Measurements from ENCODE around the gene MCCD1. TPM values are rescaled to one million over a fixed set of nuclear protein-coding genes. Genes with fewer than 3 reads are reported as not detected.

Gene MCCD1
- polyA plus RNA-seq, 1 experiment = not detected

DNA sequence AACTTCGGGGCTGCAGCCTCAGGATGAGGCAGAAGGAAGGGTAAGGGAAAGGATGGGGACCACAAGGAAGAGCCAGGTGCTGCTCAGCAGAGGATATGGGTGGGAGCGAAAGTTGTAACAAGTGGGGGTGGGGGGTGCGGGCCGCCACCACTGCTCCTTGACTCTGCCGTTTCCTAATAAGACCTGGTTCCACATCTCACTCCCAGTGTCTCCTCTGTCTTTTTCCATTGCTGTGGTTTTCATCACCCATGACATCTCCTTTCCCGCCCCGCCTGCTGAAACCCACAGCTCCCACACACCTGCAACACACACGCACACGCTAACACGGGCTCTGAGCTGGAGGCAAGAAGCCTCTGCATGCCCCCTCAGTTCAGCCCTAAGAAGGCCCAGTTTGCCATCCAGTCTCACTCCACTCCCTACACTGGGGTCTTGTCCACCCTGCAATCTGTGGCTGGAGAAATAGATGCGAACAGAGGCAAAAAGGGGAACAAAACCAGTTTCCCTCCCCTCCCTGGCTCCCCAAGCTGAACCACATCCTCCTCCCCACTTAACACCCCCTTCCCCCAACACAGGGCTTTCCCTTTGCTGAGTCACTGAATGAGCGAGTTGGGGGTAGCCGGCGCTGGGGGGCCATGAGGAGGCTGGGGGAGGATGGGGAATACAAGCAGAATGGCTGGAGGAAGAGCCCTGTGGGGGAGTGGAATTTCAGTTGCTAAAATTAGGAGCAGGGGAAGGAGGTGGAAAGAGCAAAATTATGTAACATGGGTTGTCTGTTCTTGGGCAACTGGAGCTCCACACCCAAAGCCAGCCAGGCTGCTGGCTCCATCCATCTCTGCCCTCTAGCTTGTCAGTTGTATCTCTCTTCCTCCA, 30.1 kb downstream of the MCCD1 start:
- H3K27ac ChIP-seq (ENCODE audit: low read depth, low read length) = peak overlapping the region; percentile 31
- POLR2A ChIA-PET = no interaction called here
- H3K9me3 ChIP-seq (ENCODE audit: control insufficient read depth, insufficient read depth, low read length) = no peaks in the 10 kb centered on the region; the same call in 1 of the 2 replicates
- H3K4me3 ChIP-seq (ENCODE audit: low read depth, low read length) = no peak overlapping the region
- DNase-seq (ENCODE audit: low read depth, low spot score) = no peak
- CTCF ChIA-PET = interaction anchor here (1.0 to 2.6 kb wide), 3 partner anchors 9 to 39 kb away, joined by 3 to 11 read pairs (median 3); no protein-coding TSS in a partner anchor
- TF ChIP-seq, protein P1, sequence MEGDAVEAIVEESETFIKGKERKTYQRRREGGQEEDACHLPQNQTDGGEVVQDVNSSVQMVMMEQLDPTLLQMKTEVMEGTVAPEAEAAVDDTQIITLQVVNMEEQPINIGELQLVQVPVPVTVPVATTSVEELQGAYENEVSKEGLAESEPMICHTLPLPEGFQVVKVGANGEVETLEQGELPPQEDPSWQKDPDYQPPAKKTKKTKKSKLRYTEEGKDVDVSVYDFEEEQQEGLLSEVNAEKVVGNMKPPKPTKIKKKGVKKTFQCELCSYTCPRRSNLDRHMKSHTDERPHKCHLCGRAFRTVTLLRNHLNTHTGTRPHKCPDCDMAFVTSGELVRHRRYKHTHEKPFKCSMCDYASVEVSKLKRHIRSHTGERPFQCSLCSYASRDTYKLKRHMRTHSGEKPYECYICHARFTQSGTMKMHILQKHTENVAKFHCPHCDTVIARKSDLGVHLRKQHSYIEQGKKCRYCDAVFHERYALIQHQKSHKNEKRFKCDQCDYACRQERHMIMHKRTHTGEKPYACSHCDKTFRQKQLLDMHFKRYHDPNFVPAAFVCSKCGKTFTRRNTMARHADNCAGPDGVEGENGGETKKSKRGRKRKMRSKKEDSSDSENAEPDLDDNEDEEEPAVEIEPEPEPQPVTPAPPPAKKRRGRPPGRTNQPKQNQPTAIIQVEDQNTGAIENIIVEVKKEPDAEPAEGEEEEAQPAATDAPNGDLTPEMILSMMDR (IDR thresholded peaks at IDR 0.05; ENCODE audit: low read depth, low read length) = no peak
- H3K27me3 ChIP-seq (ENCODE audit: control insufficient read depth, insufficient read depth, low read length) = no peaks in the 10 kb centered on the region

DNA sequence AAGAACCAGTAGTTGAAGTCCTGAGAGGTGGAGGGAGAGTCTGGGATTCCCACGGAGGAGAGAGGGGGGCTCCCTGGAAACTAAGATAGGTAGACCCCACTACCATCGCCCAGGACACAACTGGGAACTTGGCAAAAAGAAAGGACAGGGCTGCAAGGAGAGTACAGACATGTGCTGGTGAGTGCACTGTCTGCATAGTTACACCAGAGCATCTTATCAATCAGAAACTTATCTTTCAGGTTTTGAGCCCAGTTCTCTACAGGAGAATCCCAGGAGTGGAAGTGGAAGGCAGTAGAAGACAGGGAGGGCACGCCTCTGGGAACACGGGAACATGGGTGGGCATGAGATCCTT, 30.8 kb downstream of the MCCD1 start:
- Histone ChIP-seq H3K9me3 (ENCODE audit: control insufficient read depth, insufficient read depth, low read length) (no peaks in the 10 kb centered on the region; the same call in 1 of the 2 replicates), H3K27me3 (ENCODE audit: control insufficient read depth, insufficient read depth, low read length) (no peaks in the 10 kb centered on the region), H3K4me3 (ENCODE audit: low read depth, low read length) (no peak overlapping the region), H3K27ac (ENCODE audit: low read depth, low read length) (peak overlapping the region; percentile 68)
- ChIA-PET CTCF (interaction anchor here (1.3 to 2.6 kb wide), 2 partner anchors 8 to 38 kb away, joined by 3 to 11 read pairs; no protein-coding TSS in a partner anchor), POLR2A (no interaction called here)
- no peak for DNase-seq (ENCODE audit: low read depth, low spot score)
- TF ChIP-seq, protein P1 (IDR thresholded peaks at IDR 0.05; ENCODE audit: low read depth, low read length) = no peak

DNA sequence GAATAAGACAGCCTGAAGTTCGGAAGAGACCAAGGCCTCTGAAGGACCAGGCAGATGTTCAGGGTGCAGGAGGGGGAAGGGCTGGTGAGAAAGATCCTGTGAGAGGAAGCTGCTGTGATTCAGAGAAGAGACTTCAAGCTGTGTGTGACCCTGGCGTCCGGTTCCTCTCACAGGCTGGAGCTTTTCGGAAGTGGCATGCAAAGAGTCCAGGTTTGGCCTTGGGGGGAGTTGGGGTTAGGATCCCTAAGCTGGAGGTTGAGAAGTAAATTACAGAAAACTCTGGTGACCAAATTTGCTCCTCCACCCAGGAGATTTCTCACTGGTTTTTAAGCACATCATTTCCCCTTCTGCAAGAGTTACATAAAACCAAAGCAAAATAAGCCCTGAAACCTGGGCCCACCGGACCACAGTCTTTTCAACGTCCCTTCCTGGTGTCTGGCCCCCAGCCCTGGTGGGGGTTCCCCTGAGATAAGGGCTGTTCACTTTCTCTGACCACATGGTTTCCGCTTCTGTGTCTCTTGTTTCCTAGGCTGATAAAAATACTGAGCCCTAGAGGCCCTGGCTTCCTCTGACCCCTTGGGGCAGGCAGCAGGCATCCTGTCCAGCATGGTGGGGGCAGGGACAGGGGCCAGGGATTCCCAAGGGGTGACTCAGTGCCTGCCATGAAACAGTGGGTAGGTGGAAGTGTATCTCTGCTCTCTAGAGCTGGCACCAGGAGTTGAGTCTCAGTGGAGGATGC, 31.4 kb downstream of the MCCD1 start:
- TF ChIP-seq, protein P1 (IDR thresholded peaks at IDR 0.05; ENCODE audit: low read depth, low read length) = no peak
- DNase-seq (ENCODE audit: low read depth, low spot score) = no peak
- ChIA-PET POLR2A (interaction anchor here (1.0 kb wide), 1 partner anchor 10 kb away, joined by 3 read pairs; no protein-coding TSS in a partner anchor), CTCF (interaction anchor here (0.5 to 2.6 kb wide), 3 partner anchors 8 to 37 kb away, joined by 3 to 11 read pairs (median 5); no protein-coding TSS in a partner anchor)
- no peaks in the 10 kb centered on the region; the same call in 1 of the 2 replicates for H3K9me3 ChIP-seq (ENCODE audit: control insufficient read depth, insufficient read depth, low read length)
- H3K27ac ChIP-seq (ENCODE audit: low read depth, low read length) = peak overlapping the region; percentile 68
- H3K4me3 ChIP-seq (ENCODE audit: low read depth, low read length) = no peak overlapping the region
- H3K27me3 ChIP-seq (ENCODE audit: control insufficient read depth, insufficient read depth, low read length) = peaks cover under 1% of the 10 kb centered on the region

DNA sequence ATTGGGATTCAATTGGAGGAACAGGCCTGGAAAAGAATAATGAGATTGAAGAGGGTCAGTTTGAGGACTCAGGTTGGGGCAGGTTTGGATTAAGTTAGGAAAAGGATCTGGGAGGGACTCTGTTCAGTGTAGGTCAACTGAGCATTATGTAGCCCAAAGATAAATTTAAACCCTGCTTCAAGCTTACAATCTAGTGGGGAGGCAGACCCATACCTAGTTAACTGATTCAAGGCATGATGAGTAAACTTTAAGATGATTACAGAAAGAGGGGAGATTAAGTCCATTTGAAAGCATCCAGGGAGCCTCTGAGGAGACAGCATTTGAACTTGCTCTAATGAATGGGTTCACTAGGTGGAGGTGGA, 31.9 kb downstream of the MCCD1 start:
- Histone ChIP-seq H3K27me3 (ENCODE audit: control insufficient read depth, insufficient read depth, low read length) (peaks cover 3% of the 10 kb centered on the region), H3K27ac (ENCODE audit: low read depth, low read length) (peak overlapping the region; percentile 68), H3K9me3 (ENCODE audit: control insufficient read depth, insufficient read depth, low read length) (no peaks in the 10 kb centered on the region; the same call in 1 of the 2 replicates), H3K4me3 (ENCODE audit: low read depth, low read length) (no peak overlapping the region)
- CTCF ChIA-PET = interaction anchor here (0.6 to 2.6 kb wide), 2 partner anchors 37 to 348 kb away, joined by 3 to 11 read pairs; no protein-coding TSS in a partner anchor
- DNase-seq (ENCODE audit: low read depth, low spot score) = no peak
- TF ChIP-seq, protein P1 (IDR thresholded peaks at IDR 0.05; ENCODE audit: low read depth, low read length) = no peak
- POLR2A ChIA-PET = interaction anchor here (1.0 kb wide), 1 partner anchor 10 kb away, joined by 3 read pairs; no protein-coding TSS in a partner anchor
